HG02981 (cell line): ENCODE data around the gene SYT10.
A peak's percentile ranks its signal among the peaks of the same experiment; 100 is the strongest.
"Not testable (repeated sequence)": the region's sequence is repeated elsewhere in the genome, so short reads cannot be mapped to it uniquely, and the experiment has no call there.

Source experiments
- ATAC-seq: cut with Tn5 transposase; IDR thresholded peaks from one replicate; pipeline ENCODE4 v1.9.1; 2021; ENCODE audit warnings: mild to moderate bottlenecking, moderate library complexity; ENCODE audit not compliant: unreplicated experiment

SYT10 gene

GRCh38 chr12:33439587-33440011 is at the start of gene SYT10:
Gene SYT10 (minus strand): TSS chr12:33439819. CDS start chr12:33439522, 297 bp downstream.
- ATAC-seq: no peak

GRCh38 chr12:33488036-33488435 is 48.4 kb upstream of the SYT10 start:
- ATAC-seq: no peak

- no peak for ATAC-seq
Measured at GRCh38 chr12:33486058-33486457, 46.4 kb upstream of the SYT10 start.

GRCh38 chr12:33484161-33484560 is 44.5 kb upstream of the SYT10 start:
- ATAC-seq: no peak

GRCh38 chr12:33480366-33480765 is 40.7 kb upstream of the SYT10 start:
- no peak for ATAC-seq

- ATAC-seq: no peak
Measured at GRCh38 chr12:33476058-33476457, 36.4 kb upstream of the SYT10 start.

GRCh38 chr12:33472299-33472698 is 32.7 kb upstream of the SYT10 start:
- no peak for ATAC-seq

GRCh38 chr12:33455096-33455495 is 15.5 kb upstream of the SYT10 start:
- no peak for ATAC-seq

GRCh38 chr12:33450480-33450879 is 10.9 kb upstream of the SYT10 start:
- ATAC-seq: no peak

- ATAC-seq: no peak
Measured at GRCh38 chr12:33440477-33440876, 858 bp upstream of the SYT10 start.

GRCh38 chr12:33438851-33439586 is 600 bp downstream of the SYT10 start:
- ATAC-seq: no peak

GRCh38 chr12:33438025-33438772 is 1.4 kb downstream of the SYT10 start:
- ATAC-seq: no peak

- ATAC-seq: no peak
Measured at GRCh38 chr12:33437598-33437997, 2.0 kb downstream of the SYT10 start.

- no peak for ATAC-seq
Measured at GRCh38 chr12:33432992-33433391, 6.6 kb downstream of the SYT10 start.

GRCh38 chr12:33431648-33432047 is 8.0 kb downstream of the SYT10 start:
- no peak for ATAC-seq

- ATAC-seq: no peak
Measured at GRCh38 chr12:33429468-33429867, 10.2 kb downstream of the SYT10 start.

- ATAC-seq: peak; percentile 93
Measured at GRCh38 chr12:33427071-33427470, 12.5 kb downstream of the SYT10 start.

- no peak for ATAC-seq
Measured at GRCh38 chr12:33423706-33424105, 15.9 kb downstream of the SYT10 start.

GRCh38 chr12:33412410-33412809 is 27.2 kb downstream of the SYT10 start:
- not testable (repeated sequence) for ATAC-seq

- ATAC-seq: no peak
Measured at GRCh38 chr12:33383503-33383902, 56.1 kb downstream of the SYT10 start.

- ATAC-seq: no peak
Measured at GRCh38 chr12:33376153-33376552, 63.5 kb downstream of the SYT10 start.

GRCh38 chr12:33370318-33370717 is 69.3 kb downstream of the SYT10 start:
- ATAC-seq: no peak
